K562 (cell line): ENCODE results near the gene HMGN1. TPM values are rescaled to one million over a fixed set of nuclear protein-coding genes. Genes with fewer than 3 reads are reported as not detected.

ENCODE experiments used
- ATAC-seq: fragments of 200-7000 bp; cut with Tn5 transposase; 3 replicates; pipeline ENCODE4 v1.9.1; 2020; ENCODE audit warnings: moderate library complexity
- BruUV-seq: library from RNA; stranded (reverse); fragments of 400-500 nt; replicated peaks from 2 replicates; lab custom pipeline; 2021; lab: Mats Ljungman, UMichigan
- CTCF ChIA-PET: fragments of 300-600 bp; formaldehyde crosslinking; extraction: SDS; loops from one replicate; lab custom pipeline; 2021; ENCODE audit warnings: low intra/inter-chr PET ratio; lab: Yijun Ruan, JAX
- POLR2A ChIA-PET: fragments of 300-600, 350-650 bp; sonication (Branson Sonifier 250); formaldehyde crosslinking; extraction: SDS; loops from one replicate; lab custom pipeline; 2021; ENCODE audit warnings: antibody characterized with exemption, inconsistent platforms; lab: Yijun Ruan, JAX
- DNase-seq, 4 experiments: peaks; one replicate each; pipeline versions ENCODE4 v3.0.0 to v3.0.0-alpha.2; 2011 to 2018; ENCODE audit warnings: low spot score in 3 of 4, mixed read lengths in 3 of 4; ENCODE audit errors: extremely low read depth in 1 of 4
- FAIRE-seq: peaks from 2 replicates; lab custom pipeline; 2011; peaks lifted over from hg19 to GRCh38; lab: Jason Lieb, UNC
- H2AFZ ChIP-seq: 2 replicates; pipeline ENCODE4 v1.6.0; 2011; ENCODE audit warnings: low read depth, low read length, control low read depth, inconsistent platforms
- H3K27ac ChIP-seq: fragments of 200-600 bp; 3 replicates; pipeline ENCODE4 v1.8.0; 2011; ENCODE audit warnings: low read depth, mild to moderate bottlenecking, control low read depth, inconsistent platforms, low read length, moderate library complexity, mixed read lengths; ENCODE audit errors: extremely low read depth
- H3K27me3 ChIP-seq, 2 experiments: fragments of 300-600 bp in 1 of 2; 2 replicates in 1 of 2; 3 replicates in 1 of 2; pipeline versions ENCODE4 v1.6.0 to v1.8.0; 2011; ENCODE audit warnings: inconsistent platforms in 2 of 2, low read length in 2 of 2, mild to moderate bottlenecking in 1 of 2, mixed read lengths in 1 of 2, moderate library complexity in 1 of 2; ENCODE audit not compliant: control insufficient read depth in 2 of 2, insufficient read depth in 2 of 2
- H3K36me3 ChIP-seq: fragments of 300-600 bp; 3 replicates; pipeline ENCODE4 v1.8.0; 2011; ENCODE audit warnings: mild to moderate bottlenecking, low read length, inconsistent platforms; ENCODE audit not compliant: control insufficient read depth, insufficient read depth
- H3K4me1 ChIP-seq, 2 experiments: fragments of 200-600 bp in 1 of 2; replicated peaks in 1 of 2; 2 replicates in 1 of 2; 3 replicates in 1 of 2; pipeline versions ENCODE4 v1.5.1 to v1.8.0; 2011; ENCODE audit warnings: inconsistent platforms in 2 of 2, low read length in 2 of 2, mild to moderate bottlenecking in 1 of 2, mixed read lengths in 1 of 2, moderate library complexity in 1 of 2; ENCODE audit not compliant: control insufficient read depth in 2 of 2, insufficient read depth in 2 of 2
- H3K4me2 ChIP-seq: 2 replicates; pipeline ENCODE4 v1.6.1; 2011; ENCODE audit warnings: low read length, control low read depth, inconsistent platforms, mixed read lengths; ENCODE audit not compliant: insufficient read depth
- H3K4me3 ChIP-seq: fragments of 200-600 bp; sonication (generic), shearing (Covaris generic); 2 replicates; pipeline ENCODE4 v1.5.1; 2016; ENCODE audit warnings: control low read depth, inconsistent platforms
- H3K79me2 ChIP-seq: fragments of 200-600 bp; 3 replicates; pipeline ENCODE4 v1.8.0; 2011; ENCODE audit warnings: low read length, inconsistent platforms; ENCODE audit not compliant: control insufficient read depth, insufficient read depth
- H3K9ac ChIP-seq, 2 experiments: 2 replicates each; pipeline versions ENCODE4 v1.6.0 to v1.6.1; 2011; ENCODE audit warnings: low read depth in 2 of 2, low read length in 2 of 2, control low read depth in 1 of 2, inconsistent platforms in 1 of 2, mild to moderate bottlenecking in 1 of 2, mixed read lengths in 1 of 2; ENCODE audit not compliant: insufficient read depth in 1 of 2
- H3K9me1 ChIP-seq: one replicate; pipeline ENCODE4 v1.6.0; 2011; ENCODE audit warnings: inconsistent platforms, mild to moderate bottlenecking, low read length, moderate library complexity; ENCODE audit not compliant: control insufficient read depth, insufficient read depth
- H3K9me3 ChIP-seq: replicated peaks from 2 replicates; pipeline ENCODE4 v1.5.1; 2011; ENCODE audit warnings: low read depth, low read length, inconsistent platforms; ENCODE audit not compliant: control insufficient read depth, insufficient read depth
- H4K20me1 ChIP-seq: replicated peaks from 2 replicates; pipeline ENCODE4 v1.6.1; 2011; ENCODE audit warnings: low read length, inconsistent platforms, mixed read lengths; ENCODE audit not compliant: control insufficient read depth, insufficient read depth
- ARID4B ChIP-seq: sonication (generic); formaldehyde crosslinking; IDR thresholded peaks from 2 replicates; pipeline ENCODE4 v1.8.0; 2022; ENCODE audit warnings: mild to moderate bottlenecking, missing genetic modification reagents
- ATF1 ChIP-seq, 2 experiments: fragments of 450-650 bp in 1 of 2; IDR thresholded peaks; 2 replicates each; pipeline ENCODE4 v1.6.1; 2016; ENCODE audit warnings: missing compliant biosample characterization in 1 of 2, missing genetic modification characterization in 1 of 2
- CREB5 ChIP-seq: fragments of 250-450 bp; sonication (Bioruptor Pico); IDR thresholded peaks from 2 replicates; pipeline ENCODE4 v1.5.0; 2020; ENCODE audit warnings: mild to moderate bottlenecking
- CREBBP ChIP-seq: IDR thresholded peaks from one replicate; pipeline ENCODE4 v1.6.1; 2012; ENCODE audit warnings: low read depth, mild to moderate bottlenecking, control low read depth, inconsistent platforms, low read length
- E2F3 ChIP-seq: fragments of 250-450 bp; sonication (Bioruptor Pico); IDR thresholded peaks from 2 replicates; pipeline ENCODE4 v1.4.0; 2020; ENCODE audit warnings: mild to moderate bottlenecking
- E2F6 ChIP-seq, 2 experiments: IDR thresholded peaks; 2 replicates each; pipeline ENCODE4 v1.6.1; 2011; ENCODE audit warnings: borderline replicate concordance in 1 of 2, control low read depth in 1 of 2, low read depth in 1 of 2, low read length in 1 of 2, mild to moderate bottlenecking in 1 of 2, mixed read lengths in 1 of 2, moderate library complexity in 1 of 2; ENCODE audit not compliant: insufficient read depth in 1 of 2, insufficient read length in 1 of 2, poor library complexity in 1 of 2, severe bottlenecking in 1 of 2; ENCODE audit errors: extremely low read depth in 1 of 2
- FOXJ3 ChIP-seq: sonication (generic); formaldehyde crosslinking; IDR thresholded peaks from 2 replicates; pipeline ENCODE4 v1.4.0; 2020; ENCODE audit warnings: mild to moderate bottlenecking, missing genetic modification reagents
- NFXL1 ChIP-seq: fragments of 450-650 bp; formaldehyde crosslinking; IDR thresholded peaks from 2 replicates; pipeline ENCODE4 v1.4.0; 2021; ENCODE audit warnings: mild to moderate bottlenecking
- SP2 ChIP-seq: IDR thresholded peaks from 2 replicates; pipeline ENCODE4 v1.6.1; 2011; ENCODE audit warnings: mild to moderate bottlenecking, low read depth, low read length, moderate library complexity; ENCODE audit not compliant: poor library complexity, severe bottlenecking; ENCODE audit errors: extremely low read depth
- WHSC1 ChIP-seq: IDR thresholded peaks from one replicate; pipeline ENCODE4 v1.6.1; 2012; ENCODE audit warnings: low read length, control low read depth, inconsistent platforms
- WGBS: fragments of 100-300 bp; shearing (Covaris generic); methylation state at CpG from one replicate; pipeline ENCODE4 v1.1.6; 2016; ENCODE audit warnings: low coverage, mixed read lengths; ENCODE audit not compliant: insufficient coverage; ENCODE audit errors: missing lambda C conversion rate; 5-methylcytosine and 5-hydroxymethylcytosine counted together
- in situ Hi-C: fragments of 300-500 bp; cut with MboI; formaldehyde crosslinking; loops from 4 replicates; pipeline ENCODE4 v1.15.0; 2018; ENCODE audit warnings: inconsistent platforms, mixed read lengths
- intact Hi-C: fragments of 100-400 bp; cut with micrococcal nuclease; formaldehyde crosslinking; loops from 2 replicates; pipeline ENCODE4 v1.14.2; 2022
- polyA plus RNA-seq, 8 experiments: library from polyadenylated mRNA; depleted of rRNA in 4 of 8; stranded (reverse) in 5 of 8; unstranded in 3 of 8; fragments of >200 nt; fragmentation: Nextera tagmentation in 2 of 8; fragmentation: Illumina TruSeq in 1 of 8; extraction: Ambion mirVana in 2 of 8; extraction: Trizol in 1 of 8; gene quantifications; 2 replicates each; pipeline versions ENCODE4 v1.2.1 to v1.2.3, GENCODE V29; 2011 to 2014; ENCODE audit warnings: inconsistent platforms in 1 of 8, missing spikeins in 1 of 8
- total RNA-seq, 7 experiments: library from RNA; depleted of rRNA in 6 of 7; stranded (reverse); fragments of >200 nt in 6 of 7; fragmentation: Illumina TruSeq in 2 of 7; extraction: Trizol in 2 of 7; gene quantifications; 2 replicates each; pipeline versions ENCODE4 v1.2.1 to v1.2.3, GENCODE V29; 2011 to 2021; ENCODE audit warnings: low replicate concordance in 1 of 7

HMGN1 gene
- total and polyA plus RNA-seq, 9 of the 15 experiments (the other 6 are each of a cell fraction or from before 2014, with no cell fraction given), result 124 to 626 (median 498) TPM

- no TSS peak for BruUV-seq
- Histone ChIP-seq H3K27me3 (no peaks in the 10 kb centered on the region), H3K27ac (no peak overlapping the region), H3K9ac (no peak overlapping the region), H4K20me1 (peaks cover 9% of the 10 kb centered on the region), H3K4me2 (no peak overlapping the region), H3K4me1 (peaks cover 17 to 22% of the 10 kb centered on the region in 2 experiments), H3K9me1 (no peaks in the 10 kb centered on the region), H2AFZ (no peak overlapping the region), H3K9me3 (no peaks in the 10 kb centered on the region), H3K36me3 (peaks cover 41% of the 10 kb centered on the region), H3K79me2 (peaks cover 80% of the 10 kb centered on the region), H3K4me3 (no peak overlapping the region)
- in situ Hi-C loops (no loop called here), intact Hi-C loops (loop anchor here (5.0 to 10.0 kb wide), 2 partner anchors 104 to 126 kb away; partner anchors contain the start of gene PSMG1)
- ChIA-PET CTCF (no interaction called here), POLR2A (interaction anchor here (0.7 to 1.9 kb wide), 4 partner anchors 10 to 158 kb away, joined by 3 to 10 read pairs (median 7); no protein-coding TSS in a partner anchor)
- no peak for TF ChIP-seq FOXJ3
- no peak for TF ChIP-seq CREBBP
- no peak for TF ChIP-seq SP2
- TF ChIP-seq ATF1 (CRISPR knock-in tag; IDR thresholded peaks at IDR 0.05), result no peak
- TF ChIP-seq ATF1 (tag; IDR thresholded peaks at IDR 0.05), result no peak
- TF ChIP-seq E2F6 (IDR thresholded peaks at IDR 0.05; ENCODE audit: borderline replicate concordance in 1 of 2, extremely low read depth in 1 of 2, insufficient read depth in 1 of 2, insufficient read length in 1 of 2, low read depth in 1 of 2, low read length in 1 of 2, poor library complexity in 1 of 2, severe bottlenecking in 1 of 2), result no peak
- no peak for TF ChIP-seq CREB5 (CRISPR knock-in tag)
- no peak for TF ChIP-seq NFXL1 (CRISPR knock-in tag)
- no peak for TF ChIP-seq ARID4B (CRISPR knock-in tag)
- TF ChIP-seq WHSC1, result no peak
- TF ChIP-seq E2F3 (CRISPR knock-in tag), result no peak
- no peak for FAIRE-seq
- ATAC-seq, result no peak
- no peak for DNase-seq
- 90% methylated on average over 7 of the region's 7 CpGs for WGBS
Observed at GRCh38 chr21:39311164-39311563, 37.7 kb downstream of the HMGN1 start.
